ENCODE measurements around the gene SLBP. TPM values are rescaled to one million over a fixed set of nuclear protein-coding genes. Genes with fewer than 3 reads are reported as not detected.
A peak's percentile ranks its signal among the peaks of the same experiment; 100 is the strongest.

The SLBP gene
- total and polyA plus RNA-seq, 2 donors (not counting 3 experiments of a cell fraction or from before 2014, with no cell fraction given), result 48.3 to 63.1 TPM

DNA sequence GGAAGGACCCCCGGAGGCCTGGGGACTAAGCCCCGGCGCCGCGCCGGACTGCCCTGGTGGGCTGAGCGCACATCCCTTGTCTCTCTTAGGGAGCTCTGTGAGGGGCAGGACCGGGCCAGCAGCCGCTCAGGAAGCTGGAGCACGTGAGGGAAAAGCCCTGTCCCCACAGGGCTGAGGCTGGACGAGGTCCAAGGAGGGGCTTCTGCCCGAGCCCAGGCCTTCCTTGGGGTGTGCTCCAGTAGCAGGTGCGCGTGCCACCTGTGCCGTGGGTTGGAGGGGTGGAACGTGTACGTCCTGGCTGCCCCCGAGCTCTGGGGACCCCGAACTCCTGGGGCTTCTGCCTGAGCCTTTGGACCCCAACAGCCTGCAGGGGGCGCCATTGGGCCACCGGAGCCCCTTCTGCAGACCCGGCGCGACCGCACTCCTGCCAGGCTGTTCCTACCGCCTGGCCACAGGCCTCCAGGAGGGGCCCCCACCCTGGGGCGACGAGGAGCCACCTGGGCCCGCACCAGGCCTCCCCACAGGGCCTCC, 36.4 kb upstream of the SLBP start:
- Histone ChIP-seq H3K4me1 (ENCODE audit: control insufficient read depth, extremely low read depth, insufficient read depth, low read length) (peaks cover 4% of the 10 kb centered on the region), H3K36me3 (ENCODE audit: control insufficient read depth in 2 of 2, extremely low read depth in 1 of 2, insufficient read depth in 2 of 2, low read length in 2 of 2) (peaks cover 0 to 6% of the 10 kb centered on the region in 2 experiments), H3K79me2 (ENCODE audit: control insufficient read depth, insufficient read depth, low read length) (no peaks in the 10 kb centered on the region), H3K9me3 (replicated peaks; ENCODE audit: control insufficient read depth, insufficient read depth, low read length) (no peaks in the 10 kb centered on the region), H3K27ac (ENCODE audit: insufficient read depth, low read depth, low read length) (no peak overlapping the region), H3K27me3 (ENCODE audit: control insufficient read depth in 2 of 2, insufficient read depth in 2 of 2, low read length in 2 of 2) (no peaks in the 10 kb centered on the region), H3K9me1 (replicated peaks; ENCODE audit: control insufficient read depth, extremely low read depth, insufficient read depth, low read length) (no peaks in the 10 kb centered on the region), H3K4me3 (replicated peaks in 1 of 3; ENCODE audit: insufficient read depth in 1 of 3, low read depth in 1 of 3, low read length in 3 of 3) (no peak overlapping the region), H4K20me1 (replicated peaks; ENCODE audit: control insufficient read depth, extremely low read depth, insufficient read depth, low read length) (no peaks in the 10 kb centered on the region), H3K9ac (replicated peaks; ENCODE audit: extremely low read depth, insufficient read depth, low read length) (no peak overlapping the region), H3K4me2 (ENCODE audit: insufficient read depth, low read length) (peak overlapping the region; percentile 29), H2AFZ (ENCODE audit: low read depth, low read length) (peak overlapping the region; percentile 62)
- TF ChIP-seq, protein P1, sequence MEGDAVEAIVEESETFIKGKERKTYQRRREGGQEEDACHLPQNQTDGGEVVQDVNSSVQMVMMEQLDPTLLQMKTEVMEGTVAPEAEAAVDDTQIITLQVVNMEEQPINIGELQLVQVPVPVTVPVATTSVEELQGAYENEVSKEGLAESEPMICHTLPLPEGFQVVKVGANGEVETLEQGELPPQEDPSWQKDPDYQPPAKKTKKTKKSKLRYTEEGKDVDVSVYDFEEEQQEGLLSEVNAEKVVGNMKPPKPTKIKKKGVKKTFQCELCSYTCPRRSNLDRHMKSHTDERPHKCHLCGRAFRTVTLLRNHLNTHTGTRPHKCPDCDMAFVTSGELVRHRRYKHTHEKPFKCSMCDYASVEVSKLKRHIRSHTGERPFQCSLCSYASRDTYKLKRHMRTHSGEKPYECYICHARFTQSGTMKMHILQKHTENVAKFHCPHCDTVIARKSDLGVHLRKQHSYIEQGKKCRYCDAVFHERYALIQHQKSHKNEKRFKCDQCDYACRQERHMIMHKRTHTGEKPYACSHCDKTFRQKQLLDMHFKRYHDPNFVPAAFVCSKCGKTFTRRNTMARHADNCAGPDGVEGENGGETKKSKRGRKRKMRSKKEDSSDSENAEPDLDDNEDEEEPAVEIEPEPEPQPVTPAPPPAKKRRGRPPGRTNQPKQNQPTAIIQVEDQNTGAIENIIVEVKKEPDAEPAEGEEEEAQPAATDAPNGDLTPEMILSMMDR (IDR thresholded peaks at IDR 0.05; ENCODE audit: extremely low read depth in 1 of 2, insufficient read depth in 1 of 2, low read depth in 1 of 2, low read length in 2 of 2), result peak; percentile 82 to 98
- no peak for TF ChIP-seq MYC (IDR thresholded peaks at IDR 0.05; ENCODE audit: low read depth, low read length)
- ChIA-PET POLR2A (interaction anchor here (0.8 kb wide), 1 partner anchor 61 kb away, joined by 5 read pairs; no protein-coding TSS in a partner anchor), CTCF (interaction anchor here (0.6 to 6.0 kb wide), 29 partner anchors 10 to 167 kb away, joined by 3 to 198 read pairs (median 6); partner anchors contain the start of gene FGFR3)
- dilution Hi-C loops (cut with MboI; ENCODE audit: extremely low pct_ligation_motif_present, low sequenced_read_pairs) (no loop called here), intact Hi-C loops (cut with micrococcal nuclease) (loop anchor here (1.0 to 5.0 kb wide), 4 partner anchors 44 to 162 kb away; partner anchors contain the start of gene FGFR3)
- BruUV-seq (replicated peaks), result no TSS peak
- DNase-seq (ENCODE audit: low read depth, low spot score) (peak; percentile 58), FAIRE-seq (peak; percentile 70)

DNA sequence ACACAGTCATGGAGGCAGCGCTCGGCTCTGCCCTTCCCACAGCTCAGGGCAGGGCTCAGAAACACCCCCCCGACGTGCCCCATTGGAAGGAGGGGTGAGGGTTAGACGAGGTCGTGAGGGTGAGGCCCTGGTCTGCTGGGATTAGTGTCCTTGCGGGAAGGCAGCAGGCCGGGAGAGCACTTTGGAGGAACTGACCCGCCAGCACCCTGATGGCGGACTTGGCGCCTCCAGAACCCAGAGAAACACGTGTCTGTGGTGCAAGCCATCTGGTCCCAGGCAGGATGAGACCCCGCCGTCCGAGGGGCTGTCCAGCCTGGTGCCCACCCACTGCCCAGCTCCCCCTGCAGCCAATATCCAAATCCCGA, 35.5 kb upstream of the SLBP start:
- Histone ChIP-seq H3K36me3 (ENCODE audit: control insufficient read depth in 2 of 2, extremely low read depth in 1 of 2, insufficient read depth in 2 of 2, low read length in 2 of 2) (peaks cover 0 to 6% of the 10 kb centered on the region in 2 experiments), H3K9ac (replicated peaks; ENCODE audit: extremely low read depth, insufficient read depth, low read length) (no peak overlapping the region), H2AFZ (ENCODE audit: low read depth, low read length) (no peak overlapping the region), H3K9me3 (replicated peaks; ENCODE audit: control insufficient read depth, insufficient read depth, low read length) (no peaks in the 10 kb centered on the region), H3K4me2 (ENCODE audit: insufficient read depth, low read length) (no peak overlapping the region), H3K4me3 (replicated peaks in 1 of 3; ENCODE audit: insufficient read depth in 1 of 3, low read depth in 1 of 3, low read length in 3 of 3) (no peak overlapping the region), H3K27ac (ENCODE audit: insufficient read depth, low read depth, low read length) (no peak overlapping the region), H4K20me1 (replicated peaks; ENCODE audit: control insufficient read depth, extremely low read depth, insufficient read depth, low read length) (no peaks in the 10 kb centered on the region), H3K9me1 (replicated peaks; ENCODE audit: control insufficient read depth, extremely low read depth, insufficient read depth, low read length) (no peaks in the 10 kb centered on the region), H3K4me1 (ENCODE audit: control insufficient read depth, extremely low read depth, insufficient read depth, low read length) (peaks cover 4% of the 10 kb centered on the region), H3K27me3 (ENCODE audit: control insufficient read depth in 2 of 2, insufficient read depth in 2 of 2, low read length in 2 of 2) (no peaks in the 10 kb centered on the region), H3K79me2 (ENCODE audit: control insufficient read depth, insufficient read depth, low read length) (no peaks in the 10 kb centered on the region)
- intact Hi-C loops (cut with micrococcal nuclease) (loop anchor here (5.0 kb wide), 1 partner anchor 45 kb away; the partner anchor contains the start of gene FGFR3), dilution Hi-C loops (cut with MboI; ENCODE audit: extremely low pct_ligation_motif_present, low sequenced_read_pairs) (no loop called here)
- no TSS peak for BruUV-seq (replicated peaks)
- POLR2A ChIA-PET, result no interaction called here
- no peak for DNase-seq (ENCODE audit: low read depth, low spot score)
- CTCF ChIA-PET, result interaction anchor here (0.6 to 6.0 kb wide), 22 partner anchors 8 to 163 kb away, joined by 3 to 198 read pairs (median 6); partner anchors contain the start of gene FGFR3
- no peak for FAIRE-seq
- TF ChIP-seq GATA2 (IDR thresholded peaks at IDR 0.05; ENCODE audit: insufficient read depth, insufficient read length, low read depth, low read length) (no peak), POLR2A (IDR thresholded peaks at IDR 0.05; ENCODE audit: low read depth, low read length) (no peak), EZH2 (IDR thresholded peaks at IDR 0.05; ENCODE audit: borderline replicate concordance, low read depth, low read length, severe bottlenecking) (no peak), MYC (IDR thresholded peaks at IDR 0.05; ENCODE audit: low read depth, low read length) (no peak), FOS (IDR thresholded peaks at IDR 0.05; ENCODE audit: borderline replicate concordance, insufficient read depth, low read length) (no peak), JUN (IDR thresholded peaks at IDR 0.05; ENCODE audit: borderline replicate concordance, insufficient read depth, insufficient read length, low read depth) (no peak)
- TF ChIP-seq, protein P1 (IDR thresholded peaks at IDR 0.05; ENCODE audit: extremely low read depth in 1 of 2, insufficient read depth in 1 of 2, low read depth in 1 of 2, low read length in 2 of 2), result no peak
- TF ChIP-seq, protein P2, sequence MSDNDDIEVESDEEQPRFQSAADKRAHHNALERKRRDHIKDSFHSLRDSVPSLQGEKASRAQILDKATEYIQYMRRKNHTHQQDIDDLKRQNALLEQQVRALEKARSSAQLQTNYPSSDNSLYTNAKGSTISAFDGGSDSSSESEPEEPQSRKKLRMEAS (IDR thresholded peaks at IDR 0.05; ENCODE audit: insufficient read depth, insufficient read length), result no peak

Data from endothelial cell of umbilical vein (primary cell).